ENCODE data around the gene SLC16A12.

Gene SLC16A12, protein sequence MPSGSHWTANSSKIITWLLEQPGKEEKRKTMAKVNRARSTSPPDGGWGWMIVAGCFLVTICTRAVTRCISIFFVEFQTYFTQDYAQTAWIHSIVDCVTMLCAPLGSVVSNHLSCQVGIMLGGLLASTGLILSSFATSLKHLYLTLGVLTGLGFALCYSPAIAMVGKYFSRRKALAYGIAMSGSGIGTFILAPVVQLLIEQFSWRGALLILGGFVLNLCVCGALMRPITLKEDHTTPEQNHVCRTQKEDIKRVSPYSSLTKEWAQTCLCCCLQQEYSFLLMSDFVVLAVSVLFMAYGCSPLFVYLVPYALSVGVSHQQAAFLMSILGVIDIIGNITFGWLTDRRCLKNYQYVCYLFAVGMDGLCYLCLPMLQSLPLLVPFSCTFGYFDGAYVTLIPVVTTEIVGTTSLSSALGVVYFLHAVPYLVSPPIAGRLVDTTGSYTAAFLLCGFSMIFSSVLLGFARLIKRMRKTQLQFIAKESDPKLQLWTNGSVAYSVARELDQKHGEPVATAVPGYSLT

DNA sequence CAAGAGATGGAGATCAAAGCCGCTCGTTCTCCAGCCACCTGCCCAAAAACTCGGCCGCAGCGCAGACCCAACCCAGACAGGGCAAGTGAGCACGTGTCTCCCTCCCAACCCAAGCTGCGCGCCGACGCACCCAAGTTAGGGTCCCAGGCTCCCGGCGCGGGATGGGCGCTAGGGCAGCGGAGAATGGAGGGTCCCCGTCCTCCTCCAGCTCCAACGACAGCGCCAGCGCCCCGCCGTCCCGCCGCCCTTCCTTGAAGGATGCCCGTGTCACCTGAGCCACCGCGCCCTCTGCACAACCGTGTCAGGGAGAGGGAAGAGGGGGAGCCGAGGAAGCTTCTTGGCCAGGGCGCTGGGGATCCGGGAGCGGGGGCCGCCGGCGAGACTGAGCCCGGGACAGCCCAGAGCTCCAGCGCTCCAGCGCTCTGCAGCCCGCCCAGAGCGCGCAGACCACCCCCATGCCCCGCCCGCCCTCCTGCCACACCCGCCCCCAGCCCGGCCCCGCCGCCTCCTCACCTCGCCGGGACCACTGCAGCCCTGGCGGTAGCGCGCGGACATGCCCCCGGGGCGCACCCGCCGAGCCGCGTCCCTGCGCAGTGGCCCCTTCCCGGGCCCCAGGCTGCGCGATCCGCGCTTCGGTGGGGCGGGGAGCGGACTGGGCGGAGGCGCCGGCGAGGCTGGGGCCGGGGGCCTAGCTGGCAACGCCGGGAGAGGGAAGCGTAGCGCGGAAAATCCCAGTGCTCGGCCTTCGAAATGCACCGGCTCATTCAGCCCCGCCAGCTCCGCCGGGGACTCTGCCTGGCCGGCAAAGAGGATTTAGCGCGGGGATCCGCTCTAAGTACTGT lies at the start of gene SLC16A12:
SLC16A12 (minus strand) TSS at position 424 of the 842 bp plus-strand sequence. CDS start 73,016 bp downstream, outside the sequence.
- Histone ChIP-seq H3K4me3 (ENCODE audit: low read depth in 1 of 2, low read length in 2 of 2) (peak within 1 kb of the TSS; percentile 18 to 22), H3K27me3 (ENCODE audit: control insufficient read depth in 1 of 2, insufficient read depth in 2 of 2, low read length in 2 of 2) (peaks cover 17 to 37% of the 10 kb centered on the region in 2 donors)

DNA sequence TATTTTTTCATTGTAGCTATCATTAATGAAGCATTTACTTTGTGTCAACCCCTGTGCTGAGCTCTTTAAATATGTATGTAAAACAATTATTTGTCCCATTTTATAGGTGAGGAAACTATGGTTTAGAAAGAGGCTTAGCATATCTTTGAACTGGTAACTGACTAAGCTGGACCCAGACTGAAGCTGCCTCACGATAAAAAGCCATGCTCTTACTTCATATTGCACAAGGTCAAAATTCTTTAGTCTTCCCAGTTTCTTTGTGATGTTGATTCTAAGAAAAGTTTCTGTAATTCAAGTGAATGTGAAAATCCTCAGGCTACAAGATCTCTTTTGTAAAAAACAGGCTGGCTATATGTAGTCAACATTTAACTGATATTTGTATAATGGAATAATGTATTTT lies 46.6 kb upstream of the SLC16A12 start:
- no peaks in the 10 kb centered on the region for H3K4me1 ChIP-seq (ENCODE audit: insufficient read depth, low read length)
- no peak overlapping the region for H3K9ac ChIP-seq (ENCODE audit: low read length)
- no peak overlapping the region for H3K27ac ChIP-seq (ENCODE audit: low read depth, low read length)
- H3K9me3 ChIP-seq (ENCODE audit: low read length), result no peaks in the 10 kb centered on the region
- no peak overlapping the region for H3K4me3 ChIP-seq (ENCODE audit: low read depth in 1 of 2, low read length in 2 of 2)
- H3K36me3 ChIP-seq (ENCODE audit: insufficient read depth, low read length), result no peaks in the 10 kb centered on the region
- H3K27me3 ChIP-seq (ENCODE audit: control insufficient read depth in 1 of 2, insufficient read depth in 2 of 2, low read length in 2 of 2), result no peaks in the 10 kb centered on the region

More for the DNA sequence above, at the start of gene SLC16A12:
- no peak within 1 kb of the TSS for H3K9ac ChIP-seq (ENCODE audit: low read length)
- no peak within 1 kb of the TSS for H3K27ac ChIP-seq (ENCODE audit: low read depth, low read length)
- H3K9me3 ChIP-seq (ENCODE audit: low read length), result no peaks in the 10 kb centered on the region
- H3K36me3 ChIP-seq (ENCODE audit: insufficient read depth, low read length), result no peaks in the 10 kb centered on the region
- H3K4me1 ChIP-seq (ENCODE audit: insufficient read depth, low read length), result peaks cover 5% of the 10 kb centered on the region

DNA sequence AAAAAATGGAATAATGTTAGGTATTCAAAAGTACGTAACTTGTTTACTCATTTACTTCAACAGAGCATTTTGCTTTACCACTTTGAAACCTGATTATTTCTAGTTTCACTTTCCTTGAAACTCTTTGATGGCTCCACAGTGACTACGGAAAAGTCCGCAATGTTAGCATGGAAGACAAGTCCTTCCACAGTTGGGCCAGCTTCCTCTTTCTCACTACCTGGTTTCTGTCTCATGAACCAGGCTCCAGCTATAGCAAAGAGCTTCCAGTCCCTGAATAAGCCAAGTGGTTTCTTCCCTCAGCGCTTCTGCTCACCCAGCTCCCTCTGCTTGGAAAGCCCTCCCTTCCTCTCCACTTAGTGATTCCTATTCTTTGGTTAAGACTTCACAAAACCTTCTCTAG lies 44.8 kb upstream of the SLC16A12 start:
- Histone ChIP-seq H3K27me3 (ENCODE audit: control insufficient read depth in 1 of 2, insufficient read depth in 2 of 2, low read length in 2 of 2) (no peaks in the 10 kb centered on the region), H3K36me3 (ENCODE audit: insufficient read depth, low read length) (no peaks in the 10 kb centered on the region), H3K4me1 (ENCODE audit: insufficient read depth, low read length) (no peaks in the 10 kb centered on the region)

DNA sequence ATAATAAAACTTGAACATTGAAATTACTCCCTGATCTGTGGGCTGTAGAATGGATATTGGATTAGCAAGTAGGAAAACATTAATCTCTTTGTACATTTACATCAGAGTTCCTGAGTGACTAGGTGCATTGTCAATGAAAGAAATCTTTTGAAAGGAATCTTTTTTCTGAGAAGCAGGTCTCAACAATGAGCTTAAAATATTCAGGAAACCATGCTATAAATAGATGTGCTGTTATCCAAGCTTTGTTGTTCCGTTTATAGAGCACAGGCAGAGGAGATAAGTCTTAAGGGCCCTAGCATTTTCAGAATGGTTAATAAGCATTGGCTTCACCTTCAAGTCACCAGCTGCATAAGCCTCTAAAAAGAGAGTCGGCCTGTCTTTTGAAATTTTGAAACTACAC lies 41.3 kb upstream of the SLC16A12 start:
- H3K9me3 ChIP-seq (ENCODE audit: low read length), result no peaks in the 10 kb centered on the region
- no peak overlapping the region for H3K9ac ChIP-seq (ENCODE audit: low read length)
- H3K27ac ChIP-seq (ENCODE audit: low read depth, low read length), result no peak overlapping the region
- no peaks in the 10 kb centered on the region for H3K4me1 ChIP-seq (ENCODE audit: insufficient read depth, low read length)
- no peak overlapping the region for H3K4me3 ChIP-seq (ENCODE audit: low read depth in 1 of 2, low read length in 2 of 2)
- no peaks in the 10 kb centered on the region for H3K27me3 ChIP-seq (ENCODE audit: control insufficient read depth in 1 of 2, insufficient read depth in 2 of 2, low read length in 2 of 2)
- no peaks in the 10 kb centered on the region for H3K36me3 ChIP-seq (ENCODE audit: insufficient read depth, low read length)

More for the DNA sequence above, 44.8 kb upstream of the SLC16A12 start:
- no peaks in the 10 kb centered on the region for H3K9me3 ChIP-seq (ENCODE audit: low read length)
- H3K27ac ChIP-seq (ENCODE audit: low read depth, low read length), result no peak overlapping the region
- no peak overlapping the region for H3K4me3 ChIP-seq (ENCODE audit: low read depth in 1 of 2, low read length in 2 of 2)
- no peak overlapping the region for H3K9ac ChIP-seq (ENCODE audit: low read length)

DNA sequence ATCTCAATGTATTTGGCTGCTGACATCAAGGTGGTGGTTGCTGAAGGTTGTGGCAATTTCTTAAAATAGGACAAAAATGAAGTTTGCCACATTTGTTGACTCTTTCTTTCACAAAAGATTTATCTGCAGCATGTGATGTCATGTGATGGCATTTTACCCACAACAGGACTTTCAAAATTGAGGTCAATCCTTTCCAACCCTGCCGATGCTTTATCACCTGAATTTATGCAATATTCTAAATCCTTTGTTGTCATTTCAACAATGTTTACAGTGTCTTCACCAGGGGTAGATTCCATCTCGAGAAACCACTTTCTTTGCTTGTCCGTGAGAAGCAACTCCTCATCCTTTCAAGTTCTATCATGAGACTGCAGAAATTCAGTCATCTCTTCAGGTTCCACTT lies 40.6 kb upstream of the SLC16A12 start:
- Histone ChIP-seq H3K27me3 (ENCODE audit: control insufficient read depth in 1 of 2, insufficient read depth in 2 of 2, low read length in 2 of 2) (no peaks in the 10 kb centered on the region), H3K36me3 (ENCODE audit: insufficient read depth, low read length) (no peaks in the 10 kb centered on the region), H3K27ac (ENCODE audit: low read depth, low read length) (no peak overlapping the region)

DNA sequence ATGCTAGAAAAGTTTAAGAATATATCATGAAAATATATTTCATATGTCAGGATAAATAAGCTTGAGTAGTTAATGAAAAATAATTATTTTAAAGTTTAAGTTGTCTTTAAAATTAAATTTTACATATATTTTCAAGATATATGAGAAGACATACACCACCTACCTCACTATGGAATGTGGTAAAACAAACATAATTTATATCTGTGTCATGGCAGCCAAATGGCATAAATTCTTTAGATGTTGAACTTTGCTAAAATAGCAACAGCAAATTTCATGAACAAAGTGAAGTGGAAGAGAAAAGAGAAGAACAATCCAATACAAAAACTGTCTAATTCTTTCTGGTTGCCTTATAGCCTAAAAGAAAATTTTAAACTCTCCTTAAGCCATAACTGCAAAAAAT lies 39.6 kb upstream of the SLC16A12 start:
- no peaks in the 10 kb centered on the region for H3K4me1 ChIP-seq (ENCODE audit: insufficient read depth, low read length)

More for the DNA sequence above, 40.6 kb upstream of the SLC16A12 start:
- no peaks in the 10 kb centered on the region for H3K4me1 ChIP-seq (ENCODE audit: insufficient read depth, low read length)
- no peak overlapping the region for H3K4me3 ChIP-seq (ENCODE audit: low read depth in 1 of 2, low read length in 2 of 2)
- no peak overlapping the region for H3K9ac ChIP-seq (ENCODE audit: low read length)
- no peaks in the 10 kb centered on the region for H3K9me3 ChIP-seq (ENCODE audit: low read length)

DNA sequence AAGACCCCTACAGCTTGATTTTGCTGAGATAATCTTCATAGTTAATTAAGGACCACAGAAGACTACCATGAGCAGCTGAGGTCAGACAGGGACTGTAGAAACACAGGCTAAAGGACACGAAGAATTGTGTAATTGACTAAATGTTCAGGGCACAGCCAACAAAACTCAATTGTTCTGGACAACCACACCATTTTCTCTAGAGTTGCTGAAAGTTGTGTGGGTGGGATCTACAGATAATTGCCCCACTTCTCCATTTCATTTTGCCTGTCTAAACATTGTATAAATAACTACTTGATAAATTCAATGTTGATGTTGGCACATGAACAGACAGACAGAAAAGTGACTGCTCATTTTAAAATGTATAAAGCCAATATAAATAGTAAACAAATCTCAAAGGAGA lies 39.0 kb upstream of the SLC16A12 start:
- H3K4me3 ChIP-seq (ENCODE audit: low read depth in 1 of 2, low read length in 2 of 2), result no peak overlapping the region
- H3K27me3 ChIP-seq (ENCODE audit: control insufficient read depth in 1 of 2, insufficient read depth in 2 of 2, low read length in 2 of 2), result no peaks in the 10 kb centered on the region
- H3K36me3 ChIP-seq (ENCODE audit: insufficient read depth, low read length), result no peaks in the 10 kb centered on the region
- H3K4me1 ChIP-seq (ENCODE audit: insufficient read depth, low read length), result no peaks in the 10 kb centered on the region
- H3K9me3 ChIP-seq (ENCODE audit: low read length), result no peaks in the 10 kb centered on the region
- no peak overlapping the region for H3K9ac ChIP-seq (ENCODE audit: low read length)
- no peak overlapping the region for H3K27ac ChIP-seq (ENCODE audit: low read depth, low read length)

More for the DNA sequence above, 39.6 kb upstream of the SLC16A12 start:
- no peak overlapping the region for H3K9ac ChIP-seq (ENCODE audit: low read length)
- no peak overlapping the region for H3K27ac ChIP-seq (ENCODE audit: low read depth, low read length)
- H3K4me3 ChIP-seq (ENCODE audit: low read depth in 1 of 2, low read length in 2 of 2), result no peak overlapping the region
- no peaks in the 10 kb centered on the region for H3K9me3 ChIP-seq (ENCODE audit: low read length)
- no peaks in the 10 kb centered on the region for H3K36me3 ChIP-seq (ENCODE audit: insufficient read depth, low read length)
- no peaks in the 10 kb centered on the region for H3K27me3 ChIP-seq (ENCODE audit: control insufficient read depth in 1 of 2, insufficient read depth in 2 of 2, low read length in 2 of 2)

DNA sequence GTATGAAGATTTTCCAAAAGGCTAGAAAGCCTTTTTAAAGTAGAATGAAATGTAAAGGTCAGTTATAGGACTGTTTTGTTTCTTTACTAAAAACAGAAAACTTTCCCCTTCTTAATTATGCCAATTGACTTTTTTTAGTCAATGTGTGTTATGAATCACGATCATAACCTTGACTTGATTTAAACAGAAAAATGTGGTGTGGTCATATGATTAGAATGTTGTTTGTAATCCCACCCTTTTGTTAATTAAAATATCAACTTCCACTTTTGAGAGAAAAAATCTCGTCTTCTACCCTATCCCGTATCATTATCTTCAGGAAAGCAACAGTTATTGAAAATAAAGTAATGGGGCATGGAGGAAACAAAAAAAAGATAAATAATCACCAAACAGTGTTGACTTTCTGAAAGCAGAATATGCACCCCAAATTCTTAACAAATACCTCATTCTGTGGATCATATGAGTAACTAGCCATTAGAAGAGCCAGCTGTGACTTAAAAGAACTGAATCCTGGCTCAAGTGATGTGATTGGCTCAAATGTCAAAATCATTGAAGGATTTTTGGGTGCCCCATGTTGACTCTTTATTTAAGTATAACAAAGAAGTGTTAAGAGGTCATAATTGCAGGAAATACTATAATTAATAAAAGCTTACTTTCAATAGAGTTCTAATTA lies 32.3 kb upstream of the SLC16A12 start:
- Histone ChIP-seq H3K36me3 (ENCODE audit: insufficient read depth, low read length) (no peaks in the 10 kb centered on the region), H3K4me3 (ENCODE audit: low read depth in 1 of 2, low read length in 2 of 2) (no peak overlapping the region), H3K4me1 (ENCODE audit: insufficient read depth, low read length) (no peaks in the 10 kb centered on the region), H3K9me3 (ENCODE audit: low read length) (no peaks in the 10 kb centered on the region), H3K27me3 (ENCODE audit: control insufficient read depth in 1 of 2, insufficient read depth in 2 of 2, low read length in 2 of 2) (no peaks in the 10 kb centered on the region), H3K9ac (ENCODE audit: low read length) (no peak overlapping the region), H3K27ac (ENCODE audit: low read depth, low read length) (no peak overlapping the region)

DNA sequence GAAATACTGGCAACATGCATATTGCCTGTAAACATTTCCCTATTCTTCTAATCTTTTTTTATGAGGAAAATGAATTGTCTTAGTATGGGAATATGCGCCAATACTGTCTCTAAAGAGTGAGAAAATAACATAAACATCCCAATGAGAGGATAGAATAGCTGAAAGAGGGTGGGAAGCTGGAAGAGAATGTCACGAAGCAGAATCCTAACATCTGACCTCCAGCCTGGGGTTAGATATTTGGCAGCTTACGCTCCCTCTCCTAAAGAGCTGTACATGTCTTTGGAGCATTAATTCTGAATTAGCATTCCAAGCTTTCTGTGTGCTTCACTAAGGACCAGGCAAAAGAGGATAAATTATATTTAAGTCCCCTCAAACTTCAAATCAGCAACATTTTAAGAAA lies 31.6 kb upstream of the SLC16A12 start:
- Histone ChIP-seq H3K4me1 (ENCODE audit: insufficient read depth, low read length) (no peaks in the 10 kb centered on the region), H3K4me3 (ENCODE audit: low read depth in 1 of 2, low read length in 2 of 2) (no peak overlapping the region), H3K9me3 (ENCODE audit: low read length) (no peaks in the 10 kb centered on the region), H3K36me3 (ENCODE audit: insufficient read depth, low read length) (no peaks in the 10 kb centered on the region), H3K27me3 (ENCODE audit: control insufficient read depth in 1 of 2, insufficient read depth in 2 of 2, low read length in 2 of 2) (no peaks in the 10 kb centered on the region), H3K27ac (ENCODE audit: low read depth, low read length) (no peak overlapping the region), H3K9ac (ENCODE audit: low read length) (no peak overlapping the region)

DNA sequence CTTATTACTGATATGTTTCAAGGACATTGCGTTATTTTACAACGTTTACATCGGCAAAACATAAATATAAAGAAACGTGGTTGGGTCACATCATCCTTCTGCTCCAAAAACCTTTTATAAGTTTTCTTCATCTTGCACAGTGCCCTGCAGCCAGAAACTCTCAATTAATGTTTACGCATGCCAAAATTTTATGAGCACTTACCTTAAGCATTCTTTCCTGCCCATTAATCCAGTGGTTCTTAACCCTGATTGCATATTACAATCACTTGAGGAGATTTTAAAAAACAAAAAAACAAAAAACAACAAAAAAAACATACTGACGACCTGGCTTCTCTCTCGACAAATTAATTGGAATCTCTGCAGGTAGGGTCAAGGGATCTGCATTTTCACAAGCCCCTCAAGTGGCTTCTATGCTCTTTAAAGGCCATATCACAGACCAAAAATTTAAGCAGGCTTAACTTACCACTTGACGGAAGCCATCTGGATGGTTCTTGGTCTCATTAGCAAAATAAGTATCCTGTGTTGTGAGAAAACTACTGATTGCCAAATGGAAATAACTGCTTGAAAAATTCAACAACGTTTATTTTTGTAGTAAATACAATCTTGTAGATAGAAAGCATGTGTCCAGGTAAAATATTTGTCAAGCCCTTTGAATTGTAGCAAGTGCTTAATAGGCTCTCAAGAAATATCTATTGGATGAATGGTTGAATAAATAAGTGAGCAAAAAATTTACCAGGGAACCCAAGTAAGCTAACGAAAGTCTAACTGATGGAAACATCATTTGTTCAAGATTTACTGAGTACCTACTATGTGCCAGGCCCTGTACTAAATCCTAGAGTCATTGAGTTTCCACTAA lies 30.9 kb upstream of the SLC16A12 start:
- Histone ChIP-seq H3K36me3 (ENCODE audit: insufficient read depth, low read length) (no peaks in the 10 kb centered on the region), H3K9ac (ENCODE audit: low read length) (no peak overlapping the region), H3K4me3 (ENCODE audit: low read depth in 1 of 2, low read length in 2 of 2) (no peak overlapping the region), H3K27me3 (ENCODE audit: control insufficient read depth in 1 of 2, insufficient read depth in 2 of 2, low read length in 2 of 2) (no peaks in the 10 kb centered on the region), H3K4me1 (ENCODE audit: insufficient read depth, low read length) (no peaks in the 10 kb centered on the region), H3K27ac (ENCODE audit: low read depth, low read length) (no peak overlapping the region), H3K9me3 (ENCODE audit: low read length) (no peaks in the 10 kb centered on the region)
